Measurements from ENCODE around the gene TOMM34. TPM values are rescaled to one million over a fixed set of nuclear protein-coding genes. Genes with fewer than 3 reads are reported as not detected.

Gene TOMM34
- total RNA-seq, 2 donors from 2014 or later = 10.6 to 17.0 TPM

DNA sequence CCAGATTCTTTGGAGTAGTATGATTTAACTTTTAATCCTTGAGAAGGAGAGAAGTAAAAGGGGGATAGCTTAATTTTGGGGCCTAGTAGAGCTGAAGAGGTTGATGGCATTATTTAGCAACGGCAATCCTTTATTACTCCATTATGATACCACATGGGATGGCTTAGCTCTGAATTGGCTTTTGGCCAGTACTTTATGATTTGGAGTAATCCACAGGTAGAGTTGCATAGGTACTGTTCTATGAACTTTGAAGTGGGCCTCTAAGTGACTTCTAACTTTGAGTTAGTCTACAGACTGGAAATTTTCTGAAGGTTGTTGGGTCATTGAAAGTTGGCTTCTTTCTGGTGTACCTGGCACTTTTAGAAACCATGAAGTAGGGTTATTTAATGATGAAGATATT lies 63.1 kb downstream of the TOMM34 start:
- Histone ChIP-seq H3K27me3 (no peaks in the 10 kb centered on the region), H3K36me3 (peaks cover 8% of the 10 kb centered on the region), H3K9me3 (no peaks in the 10 kb centered on the region), H3K4me3 (no peak overlapping the region), H3K4me1 (peaks cover 0 to 59% of the 10 kb centered on the region in 2 donors), H3K27ac (no peak overlapping the region)
- no peak for DNase-seq (ENCODE audit: low spot score)
- TF ChIP-seq, protein P1, sequence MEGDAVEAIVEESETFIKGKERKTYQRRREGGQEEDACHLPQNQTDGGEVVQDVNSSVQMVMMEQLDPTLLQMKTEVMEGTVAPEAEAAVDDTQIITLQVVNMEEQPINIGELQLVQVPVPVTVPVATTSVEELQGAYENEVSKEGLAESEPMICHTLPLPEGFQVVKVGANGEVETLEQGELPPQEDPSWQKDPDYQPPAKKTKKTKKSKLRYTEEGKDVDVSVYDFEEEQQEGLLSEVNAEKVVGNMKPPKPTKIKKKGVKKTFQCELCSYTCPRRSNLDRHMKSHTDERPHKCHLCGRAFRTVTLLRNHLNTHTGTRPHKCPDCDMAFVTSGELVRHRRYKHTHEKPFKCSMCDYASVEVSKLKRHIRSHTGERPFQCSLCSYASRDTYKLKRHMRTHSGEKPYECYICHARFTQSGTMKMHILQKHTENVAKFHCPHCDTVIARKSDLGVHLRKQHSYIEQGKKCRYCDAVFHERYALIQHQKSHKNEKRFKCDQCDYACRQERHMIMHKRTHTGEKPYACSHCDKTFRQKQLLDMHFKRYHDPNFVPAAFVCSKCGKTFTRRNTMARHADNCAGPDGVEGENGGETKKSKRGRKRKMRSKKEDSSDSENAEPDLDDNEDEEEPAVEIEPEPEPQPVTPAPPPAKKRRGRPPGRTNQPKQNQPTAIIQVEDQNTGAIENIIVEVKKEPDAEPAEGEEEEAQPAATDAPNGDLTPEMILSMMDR (IDR thresholded peaks at IDR 0.05) = no peak

DNA sequence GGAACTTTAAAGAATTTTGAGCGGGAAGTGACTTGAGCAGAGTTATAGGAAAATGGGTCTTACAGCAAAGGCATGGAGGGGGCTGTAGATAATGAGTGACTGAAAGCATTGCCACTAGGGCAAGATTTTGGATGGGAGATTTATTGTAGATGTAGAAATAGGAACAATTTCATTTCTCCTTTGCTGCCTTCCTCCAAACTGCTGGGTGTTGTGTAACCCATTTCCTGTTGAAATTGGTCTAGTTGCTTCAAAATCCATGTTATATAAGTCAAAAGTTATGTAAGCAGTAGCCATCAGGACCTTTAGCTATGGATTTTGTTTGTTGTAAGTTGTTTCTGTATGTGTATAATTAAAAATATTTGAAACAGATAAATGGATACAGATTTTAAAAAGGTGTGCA lies 63.6 kb downstream of the TOMM34 start:
- DNase-seq (ENCODE audit: low spot score) = no peak
- no peaks in the 10 kb centered on the region for H3K9me3 ChIP-seq
- H3K27me3 ChIP-seq = no peaks in the 10 kb centered on the region
- H3K36me3 ChIP-seq = peaks cover 2% of the 10 kb centered on the region
- H3K4me1 ChIP-seq = peaks cover 0 to 62% of the 10 kb centered on the region in 2 donors
- H3K27ac ChIP-seq = no peak overlapping the region
- TF ChIP-seq, protein P1 (IDR thresholded peaks at IDR 0.05) = no peak
- H3K4me3 ChIP-seq = no peak overlapping the region

DNA sequence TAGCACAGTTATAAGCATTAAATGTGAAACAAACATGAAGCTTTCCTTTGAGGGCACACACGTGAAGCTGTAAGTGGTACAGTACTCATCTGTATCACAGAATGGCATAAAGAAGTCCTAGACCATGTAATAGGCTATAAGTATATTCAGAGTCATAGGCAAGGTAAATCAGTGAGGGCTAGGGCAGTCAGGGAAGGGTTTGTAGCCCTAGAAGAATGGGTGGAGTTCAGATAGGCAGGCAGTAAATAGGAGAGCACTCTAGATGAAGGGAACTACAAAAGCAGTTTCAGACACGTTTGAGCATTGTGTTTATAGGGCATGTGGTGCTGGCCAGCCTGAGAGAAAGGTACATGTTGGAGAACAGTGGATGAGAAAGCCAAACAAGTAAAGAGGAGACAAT lies 65.2 kb downstream of the TOMM34 start:
- Histone ChIP-seq H3K4me3 (no peak overlapping the region), H3K9me3 (no peaks in the 10 kb centered on the region), H3K4me1 (peaks cover 0 to 75% of the 10 kb centered on the region in 2 donors), H3K27me3 (no peaks in the 10 kb centered on the region), H3K36me3 (no peaks in the 10 kb centered on the region), H3K27ac (no peak overlapping the region)
- DNase-seq (ENCODE audit: low spot score) = no peak
- TF ChIP-seq, protein P1 (IDR thresholded peaks at IDR 0.05) = no peak

Other genes with a start within 250 kb of the TOMM34 start
- gene CCN5, start 245.0 kb downstream of the TOMM34 start, total RNA-seq = 100 to 1,000 TPM in 1 of 2 donors, 10 to 100 TPM in 1; 85.1 to 118 TPM
- 1 to 10 TPM; 1.4 to 3.7 TPM for gene KCNK15, start 214.5 kb downstream of the TOMM34 start, total RNA-seq
- gene RIMS4, start 149.9 kb downstream of the TOMM34 start, total RNA-seq = 1 to 10 TPM in 1 of 2 donors, under 1 TPM in 1; 0.47 to 1.5 TPM
- 10 to 100 TPM; 75.9 to 78.5 TPM for gene YWHAB, start 74.7 kb downstream of the TOMM34 start, total RNA-seq
- gene PABPC1L, start 50.3 kb downstream of the TOMM34 start, total RNA-seq = 1 to 10 TPM; 1.5 to 2.3 TPM
- 10 to 100 TPM in 1 of 2 donors, 1 to 10 TPM in 1; 7.3 to 12.6 TPM for gene STK4, start 6.1 kb upstream of the TOMM34 start, total RNA-seq
- under 1 TPM; 0.33 to 0.39 TPM for gene KCNS1, start 140.7 kb upstream of the TOMM34 start, total RNA-seq
- not detected for gene WFDC5, start 154.8 kb upstream of the TOMM34 start, total RNA-seq
- gene WFDC12, start 164.1 kb upstream of the TOMM34 start, total RNA-seq = not detected
- not detected for gene PI3, start 214.5 kb upstream of the TOMM34 start, total RNA-seq
- gene SEMG1, start 246.6 kb upstream of the TOMM34 start, total RNA-seq = not detected

Data from right atrium auricular region (tissue), 2 donors.